Neutrophil (primary cell): ENCODE results near the gene FARSA.

Source experiments
- H3K27ac ChIP-seq: fragments of 200-600 bp; sonication (generic); 2 replicates; pipeline ENCODE4 v1.5.1; 2016; ENCODE audit warnings: mild to moderate bottlenecking, moderate library complexity
- H3K27me3 ChIP-seq: fragments of 200-600 bp; sonication (generic); 2 replicates; pipeline ENCODE4 v1.6.0; 2016; ENCODE audit warnings: mild to moderate bottlenecking
- H3K36me3 ChIP-seq: fragments of 200-600 bp; sonication (generic); 2 replicates; pipeline ENCODE4 v1.5.1; 2017
- H3K4me1 ChIP-seq, 2 experiments: fragments of 200-600 bp in 1 of 2; sonication (generic) in 1 of 2; 1 replicate in 1 of 2; 2 replicates in 1 of 2; pipeline versions ENCODE4 v1.5.1 to v1.6.1; 2013 to 2016; ENCODE audit warnings: low read depth in 1 of 2, low read length in 1 of 2, mild to moderate bottlenecking in 1 of 2, moderate library complexity in 1 of 2; ENCODE audit not compliant: control insufficient read depth in 1 of 2, insufficient read depth in 1 of 2
- H3K4me3 ChIP-seq, 2 experiments: fragments of 200-600 bp in 1 of 2; sonication (generic) in 1 of 2; 1 replicate in 1 of 2; 2 replicates in 1 of 2; pipeline ENCODE4 v1.5.1; 2013 to 2016; ENCODE audit warnings: low read depth in 1 of 2, low read length in 1 of 2, mild to moderate bottlenecking in 1 of 2, moderate library complexity in 1 of 2
- H3K9me3 ChIP-seq: fragments of 200-600 bp; sonication (generic); 2 replicates; pipeline ENCODE4 v1.5.1; 2016
- TF ChIP-seq, protein P1 (sequence below): fragments of 200-600 bp; sonication (generic); IDR thresholded peaks from 2 replicates; pipeline ENCODE4 v1.5.1; 2016; ENCODE audit warnings: antibody characterized with exemption

The FARSA gene

DNA sequence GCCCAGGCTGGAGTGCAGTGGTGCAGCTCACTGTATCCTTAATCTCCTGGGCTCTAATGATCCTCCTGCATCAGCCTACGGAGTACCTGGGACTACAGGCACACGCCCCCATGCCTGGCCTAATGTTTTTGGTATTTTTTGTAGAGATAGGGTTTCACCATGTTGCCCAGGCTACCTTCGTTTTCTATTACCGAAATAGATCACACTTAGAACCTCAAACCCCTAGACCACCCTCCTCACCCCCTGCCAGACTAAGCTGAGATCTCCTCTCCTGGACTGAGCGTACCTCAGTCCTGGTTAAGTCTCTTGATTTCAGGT lies 46.9 kb downstream of the FARSA start:
- H3K9me3 ChIP-seq, result no peaks in the 10 kb centered on the region
- no peak overlapping the region for H3K4me3 ChIP-seq
- peaks cover 8% of the 10 kb centered on the region for H3K27me3 ChIP-seq
- peaks cover 52 to 58% of the 10 kb centered on the region in 2 experiments for H3K4me1 ChIP-seq
- TF ChIP-seq, protein P1, sequence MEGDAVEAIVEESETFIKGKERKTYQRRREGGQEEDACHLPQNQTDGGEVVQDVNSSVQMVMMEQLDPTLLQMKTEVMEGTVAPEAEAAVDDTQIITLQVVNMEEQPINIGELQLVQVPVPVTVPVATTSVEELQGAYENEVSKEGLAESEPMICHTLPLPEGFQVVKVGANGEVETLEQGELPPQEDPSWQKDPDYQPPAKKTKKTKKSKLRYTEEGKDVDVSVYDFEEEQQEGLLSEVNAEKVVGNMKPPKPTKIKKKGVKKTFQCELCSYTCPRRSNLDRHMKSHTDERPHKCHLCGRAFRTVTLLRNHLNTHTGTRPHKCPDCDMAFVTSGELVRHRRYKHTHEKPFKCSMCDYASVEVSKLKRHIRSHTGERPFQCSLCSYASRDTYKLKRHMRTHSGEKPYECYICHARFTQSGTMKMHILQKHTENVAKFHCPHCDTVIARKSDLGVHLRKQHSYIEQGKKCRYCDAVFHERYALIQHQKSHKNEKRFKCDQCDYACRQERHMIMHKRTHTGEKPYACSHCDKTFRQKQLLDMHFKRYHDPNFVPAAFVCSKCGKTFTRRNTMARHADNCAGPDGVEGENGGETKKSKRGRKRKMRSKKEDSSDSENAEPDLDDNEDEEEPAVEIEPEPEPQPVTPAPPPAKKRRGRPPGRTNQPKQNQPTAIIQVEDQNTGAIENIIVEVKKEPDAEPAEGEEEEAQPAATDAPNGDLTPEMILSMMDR, result no peak
- H3K27ac ChIP-seq, result no peak overlapping the region
- H3K36me3 ChIP-seq, result no peaks in the 10 kb centered on the region

- no peaks in the 10 kb centered on the region for H3K36me3 ChIP-seq
- H3K4me3 ChIP-seq, result peak overlapping the region; percentile 54 to 71
- H3K9me3 ChIP-seq, result no peaks in the 10 kb centered on the region
- TF ChIP-seq, protein P1, result no peak
- H3K27ac ChIP-seq, result peak overlapping the region; percentile 95
- H3K4me1 ChIP-seq, result peaks cover 51 to 56% of the 10 kb centered on the region in 2 experiments
- peaks cover 8% of the 10 kb centered on the region for H3K27me3 ChIP-seq
These were observed 47.5 kb downstream of the FARSA start for GRCh38 chr19:12885749-12886650.

DNA sequence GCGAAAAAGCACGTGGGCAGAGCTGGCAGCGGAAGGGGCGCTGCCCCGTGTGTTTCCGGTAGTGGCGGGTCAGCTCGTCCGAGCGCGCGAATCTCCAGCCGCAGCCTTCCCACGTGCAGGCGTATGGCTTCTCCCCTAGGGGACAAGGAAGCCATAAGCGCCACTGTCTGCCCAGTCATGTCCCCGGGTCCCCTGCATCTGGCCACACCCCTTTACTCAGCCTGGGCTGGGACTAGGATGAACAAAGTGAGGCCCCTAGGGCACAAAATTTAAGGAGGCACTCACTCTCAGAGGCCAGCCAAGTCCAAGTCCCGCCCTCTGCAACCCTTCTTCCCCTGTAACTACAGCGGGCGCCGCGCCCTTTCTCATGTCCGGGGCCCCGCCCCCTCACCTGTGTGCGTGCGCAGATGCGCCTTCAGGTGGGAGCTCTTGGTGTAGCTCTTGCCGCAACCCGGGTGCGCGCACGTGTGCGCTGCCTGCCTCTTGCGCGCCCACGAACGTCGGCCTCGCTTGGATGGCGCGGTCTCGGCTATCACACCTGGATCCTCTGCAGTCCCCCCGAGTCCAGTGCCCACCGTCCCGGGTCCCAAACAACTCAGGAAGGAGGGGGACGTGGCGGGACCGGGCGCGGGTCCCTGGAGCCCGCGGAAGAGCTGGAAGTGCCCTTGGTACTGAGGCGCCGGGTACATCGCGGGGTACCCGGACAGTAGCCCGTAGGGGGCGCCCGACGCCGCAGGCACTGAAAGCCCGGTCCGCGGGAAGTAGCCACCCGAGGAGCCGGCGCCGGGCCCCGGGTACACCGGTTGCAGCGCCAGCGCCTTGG lies 48.4 kb downstream of the FARSA start:
- Histone ChIP-seq H3K27ac (peak overlapping the region; percentile 95), H3K4me1 (peaks cover 55% of the 10 kb centered on the region in 2 experiments), H3K36me3 (no peaks in the 10 kb centered on the region), H3K27me3 (peaks cover 16% of the 10 kb centered on the region), H3K4me3 (peak overlapping the region; percentile 54 to 71), H3K9me3 (no peaks in the 10 kb centered on the region)
- TF ChIP-seq, protein P1, result peak; percentile 74

- peak overlapping the region; percentile 95 for H3K27ac ChIP-seq
These were observed 48.9 kb downstream of the FARSA start for GRCh38 chr19:12884627-12884925.

GRCh38 chr19:12884202-12884601 lies 49.3 kb downstream of the FARSA start:
- peaks cover 55% of the 10 kb centered on the region in 2 experiments for H3K4me1 ChIP-seq
- peak overlapping the region; percentile 4 to 71 for H3K4me3 ChIP-seq
- peak overlapping the region; percentile 95 for H3K27ac ChIP-seq
- H3K27me3 ChIP-seq, result peaks cover 16% of the 10 kb centered on the region
- TF ChIP-seq, protein P1, result no peak
- H3K9me3 ChIP-seq, result no peaks in the 10 kb centered on the region
- no peaks in the 10 kb centered on the region for H3K36me3 ChIP-seq

More at GRCh38 chr19:12884627-12884925, 48.9 kb downstream of the FARSA start:
- Histone ChIP-seq H3K4me1 (peaks cover 55% of the 10 kb centered on the region in 2 experiments), H3K36me3 (no peaks in the 10 kb centered on the region), H3K27me3 (peaks cover 16% of the 10 kb centered on the region), H3K9me3 (no peaks in the 10 kb centered on the region), H3K4me3 (peak overlapping the region; percentile 54 to 71)
- TF ChIP-seq, protein P1, result no peak
